ENCODE results near the gene TSGA10IP. TPM values are rescaled to one million over a fixed set of nuclear protein-coding genes. Genes with fewer than 3 reads are reported as not detected.

The TSGA10IP gene
- total RNA-seq, 3 donors from 2014 or later, result not detected

GRCh38 chr11:65898656-65899355 is 46.5 kb upstream of the TSGA10IP start:
- intact Hi-C loops (cut with DNase I; ENCODE audit: low total_unique reads), result no loop called here
- DNase-seq (ENCODE audit: low spot score in 2 of 2), result no peak
- TF ChIP-seq CTCF (IDR thresholded peaks at IDR 0.05) (no peak), POLR2A (IDR thresholded peaks at IDR 0.05) (no peak), POLR2AphosphoS5 (IDR thresholded peaks at IDR 0.05) (no peak)
- peak overlapping the region; percentile 52 to 89 (median 53) for H3K4me3 ChIP-seq
- no peaks in the 10 kb centered on the region for H3K9me3 ChIP-seq
- peak overlapping the region in 1 of 2 donors; percentile 3 for H3K27ac ChIP-seq
- peaks cover 0 to 8% of the 10 kb centered on the region in 2 donors for H3K4me1 ChIP-seq
- no peaks in the 10 kb centered on the region for H3K36me3 ChIP-seq
- peaks cover 0 to 8% of the 10 kb centered on the region in 2 donors for H3K27me3 ChIP-seq

- TF ChIP-seq POLR2A (IDR thresholded peaks at IDR 0.05) (no peak), CTCF (IDR thresholded peaks at IDR 0.05) (no peak), POLR2AphosphoS5 (IDR thresholded peaks at IDR 0.05) (no peak)
- Histone ChIP-seq H3K9me3 (no peaks in the 10 kb centered on the region), H3K4me1 (peaks cover 0 to 6% of the 10 kb centered on the region in 2 donors), H3K27me3 (peaks cover 0 to 8% of the 10 kb centered on the region in 2 donors), H3K36me3 (no peaks in the 10 kb centered on the region), H3K4me3 (peak overlapping the region; percentile 52 to 89 (median 53)), H3K27ac (peak overlapping the region; percentile 46 to 82)
- DNase-seq (ENCODE audit: low spot score in 2 of 2), result no peak
- intact Hi-C loops (cut with DNase I; ENCODE audit: low total_unique reads), result no loop called here
Measured at GRCh38 chr11:65899356-65900124, 45.7 kb upstream of the TSGA10IP start.

- TF ChIP-seq CTCF (IDR thresholded peaks at IDR 0.05) (no peak), POLR2AphosphoS5 (IDR thresholded peaks at IDR 0.05) (peak in 2 of 3 donors; percentile 37 to 49)
- Histone ChIP-seq H3K27ac (peak within 1 kb of the TSS; percentile 46 to 82), H3K36me3 (no peaks in the 10 kb centered on the region), H3K4me1 (peaks cover 0 to 6% of the 10 kb centered on the region in 2 donors), H3K27me3 (peaks cover 0 to 8% of the 10 kb centered on the region in 2 donors), H3K9me3 (no peaks in the 10 kb centered on the region), H3K4me3 (peak within 1 kb of the TSS; percentile 52 to 89 (median 53))
- peak; percentile 87 to 90 for DNase-seq (ENCODE audit: low spot score in 2 of 2)
- intact Hi-C loops (cut with DNase I; ENCODE audit: low total_unique reads), result no loop called here
Measured at GRCh38 chr11:65900125-65900898, 45.0 kb upstream of the TSGA10IP start, which contains the start of gene FOSL1. Gene FOSL1 (minus strand): TSS chr11:65900388. CDS start chr11:65900339, 49 bp downstream.

DNA sequence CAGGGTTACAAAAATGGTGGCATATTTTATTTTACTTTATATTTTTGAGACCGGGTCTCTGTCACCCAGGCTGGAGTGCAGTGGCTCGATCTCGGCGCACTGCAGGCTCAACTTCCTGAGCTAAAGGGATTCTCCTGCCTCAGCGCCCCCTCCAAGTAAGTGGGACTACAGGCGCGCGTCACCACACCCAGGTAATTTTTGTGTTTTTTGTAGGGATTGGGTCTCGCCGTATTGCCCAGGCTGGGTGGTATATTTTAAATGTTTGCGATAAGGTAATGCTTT is 44.4 kb upstream of the TSGA10IP start:
- no peak for TF ChIP-seq CTCF (IDR thresholded peaks at IDR 0.05)
- TF ChIP-seq POLR2A (IDR thresholded peaks at IDR 0.05), result no peak
- no peak for TF ChIP-seq POLR2AphosphoS5 (IDR thresholded peaks at IDR 0.05)
- Histone ChIP-seq H3K4me1 (peaks cover 0 to 6% of the 10 kb centered on the region in 2 donors), H3K36me3 (no peaks in the 10 kb centered on the region), H3K27me3 (peaks cover 0 to 8% of the 10 kb centered on the region in 2 donors), H3K9me3 (no peaks in the 10 kb centered on the region), H3K27ac (peak overlapping the region in 1 of 2 donors; percentile 46), H3K4me3 (peak overlapping the region; percentile 52 to 89 (median 53))
- intact Hi-C loops (cut with DNase I; ENCODE audit: low total_unique reads), result no loop called here
- DNase-seq (ENCODE audit: low spot score in 2 of 2), result no peak

Measured in breast epithelium (tissue), 4 donors.